K562 (cell line): Measurements from ENCODE around the gene NCF2. TPM values are rescaled to one million over a fixed set of nuclear protein-coding genes. Genes with fewer than 3 reads are reported as not detected.

ENCODE experiments used
- ATAC-seq: fragments of 200-7000 bp; cut with Tn5 transposase; 3 replicates; pipeline ENCODE4 v1.9.1; 2020; ENCODE audit warnings: moderate library complexity
- BruUV-seq: library from RNA; stranded (reverse); fragments of 400-500 nt; replicated peaks from 2 replicates; lab custom pipeline; 2021; lab: Mats Ljungman, UMichigan
- CTCF ChIA-PET: fragments of 300-600 bp; formaldehyde crosslinking; extraction: SDS; loops from one replicate; lab custom pipeline; 2021; ENCODE audit warnings: low intra/inter-chr PET ratio; lab: Yijun Ruan, JAX
- POLR2A ChIA-PET: fragments of 300-600, 350-650 bp; sonication (Branson Sonifier 250); formaldehyde crosslinking; extraction: SDS; loops from one replicate; lab custom pipeline; 2021; ENCODE audit warnings: antibody characterized with exemption, inconsistent platforms; lab: Yijun Ruan, JAX
- DNase-seq, 4 experiments: peaks; one replicate each; pipeline versions ENCODE4 v3.0.0 to v3.0.0-alpha.2; 2011 to 2018; ENCODE audit warnings: low spot score in 3 of 4, mixed read lengths in 3 of 4; ENCODE audit errors: extremely low read depth in 1 of 4
- FAIRE-seq: peaks from 2 replicates; lab custom pipeline; 2011; peaks lifted over from hg19 to GRCh38; lab: Jason Lieb, UNC
- H2AFZ ChIP-seq: 2 replicates; pipeline ENCODE4 v1.6.0; 2011; ENCODE audit warnings: low read depth, low read length, control low read depth, inconsistent platforms
- H3K27ac ChIP-seq: fragments of 200-600 bp; 3 replicates; pipeline ENCODE4 v1.8.0; 2011; ENCODE audit warnings: low read depth, mild to moderate bottlenecking, control low read depth, inconsistent platforms, low read length, moderate library complexity, mixed read lengths; ENCODE audit errors: extremely low read depth
- H3K27me3 ChIP-seq, 2 experiments: fragments of 300-600 bp in 1 of 2; 2 replicates in 1 of 2; 3 replicates in 1 of 2; pipeline versions ENCODE4 v1.6.0 to v1.8.0; 2011; ENCODE audit warnings: inconsistent platforms in 2 of 2, low read length in 2 of 2, mild to moderate bottlenecking in 1 of 2, mixed read lengths in 1 of 2, moderate library complexity in 1 of 2; ENCODE audit not compliant: control insufficient read depth in 2 of 2, insufficient read depth in 2 of 2
- H3K36me3 ChIP-seq: fragments of 300-600 bp; 3 replicates; pipeline ENCODE4 v1.8.0; 2011; ENCODE audit warnings: mild to moderate bottlenecking, low read length, inconsistent platforms; ENCODE audit not compliant: control insufficient read depth, insufficient read depth
- H3K4me1 ChIP-seq, 2 experiments: fragments of 200-600 bp in 1 of 2; replicated peaks in 1 of 2; 2 replicates in 1 of 2; 3 replicates in 1 of 2; pipeline versions ENCODE4 v1.5.1 to v1.8.0; 2011; ENCODE audit warnings: inconsistent platforms in 2 of 2, low read length in 2 of 2, mild to moderate bottlenecking in 1 of 2, mixed read lengths in 1 of 2, moderate library complexity in 1 of 2; ENCODE audit not compliant: control insufficient read depth in 2 of 2, insufficient read depth in 2 of 2
- H3K4me2 ChIP-seq: 2 replicates; pipeline ENCODE4 v1.6.1; 2011; ENCODE audit warnings: low read length, control low read depth, inconsistent platforms, mixed read lengths; ENCODE audit not compliant: insufficient read depth
- H3K4me3 ChIP-seq: fragments of 200-600 bp; sonication (generic), shearing (Covaris generic); 2 replicates; pipeline ENCODE4 v1.5.1; 2016; ENCODE audit warnings: control low read depth, inconsistent platforms
- H3K79me2 ChIP-seq: fragments of 200-600 bp; 3 replicates; pipeline ENCODE4 v1.8.0; 2011; ENCODE audit warnings: low read length, inconsistent platforms; ENCODE audit not compliant: control insufficient read depth, insufficient read depth
- H3K9ac ChIP-seq, 2 experiments: 2 replicates each; pipeline versions ENCODE4 v1.6.0 to v1.6.1; 2011; ENCODE audit warnings: low read depth in 2 of 2, low read length in 2 of 2, control low read depth in 1 of 2, inconsistent platforms in 1 of 2, mild to moderate bottlenecking in 1 of 2, mixed read lengths in 1 of 2; ENCODE audit not compliant: insufficient read depth in 1 of 2
- H3K9me1 ChIP-seq: one replicate; pipeline ENCODE4 v1.6.0; 2011; ENCODE audit warnings: inconsistent platforms, mild to moderate bottlenecking, low read length, moderate library complexity; ENCODE audit not compliant: control insufficient read depth, insufficient read depth
- H3K9me3 ChIP-seq: replicated peaks from 2 replicates; pipeline ENCODE4 v1.5.1; 2011; ENCODE audit warnings: low read depth, low read length, inconsistent platforms; ENCODE audit not compliant: control insufficient read depth, insufficient read depth
- H4K20me1 ChIP-seq: replicated peaks from 2 replicates; pipeline ENCODE4 v1.6.1; 2011; ENCODE audit warnings: low read length, inconsistent platforms, mixed read lengths; ENCODE audit not compliant: control insufficient read depth, insufficient read depth
- BRF2 ChIP-seq: IDR thresholded peaks from 3 replicates; pipeline ENCODE4 v1.6.1; 2011; ENCODE audit warnings: borderline replicate concordance, mild to moderate bottlenecking; ENCODE audit not compliant: insufficient read length, insufficient read depth
- ESRRB ChIP-seq: fragments of 250-450 bp; sonication (Bioruptor Pico); IDR thresholded peaks from 2 replicates; pipeline ENCODE4 v1.5.0; 2020; ENCODE audit warnings: mild to moderate bottlenecking, moderate library complexity, borderline replicate concordance
- HOXB6 ChIP-seq: fragments of 250-450 bp; sonication (Bioruptor Pico); IDR thresholded peaks from 2 replicates; pipeline ENCODE4 v1.5.1; 2022; ENCODE audit warnings: mild to moderate bottlenecking, borderline replicate concordance
- MYNN ChIP-seq, 2 experiments: sonication (generic); formaldehyde crosslinking in 1 of 2; IDR thresholded peaks; 2 replicates each; pipeline versions ENCODE4 v1.5.0 to v1.6.1; 2016 to 2020; ENCODE audit warnings: antibody characterized with exemption in 1 of 2, missing genetic modification reagents in 1 of 2
- SIX5 ChIP-seq, 2 experiments: IDR thresholded peaks; 2 replicates each; pipeline ENCODE4 v1.6.1; 2011; ENCODE audit warnings: low read length in 2 of 2, borderline replicate concordance in 1 of 2, low read depth in 1 of 2, mild to moderate bottlenecking in 1 of 2, moderate library complexity in 1 of 2; ENCODE audit not compliant: insufficient read depth in 1 of 2
- TCF7 ChIP-seq: sonication (generic); IDR thresholded peaks from 2 replicates; pipeline ENCODE4 v1.6.1; 2016; ENCODE audit warnings: antibody characterized with exemption, borderline replicate concordance
- ZBTB11 ChIP-seq, 3 experiments: fragments of 200-800 bp in 1 of 3; fragments of 250-450 bp in 1 of 3; fragments of 450-650 bp in 1 of 3; sonication (Bioruptor Pico) in 1 of 3; sonication (Bioruptor generic) in 1 of 3; formaldehyde crosslinking in 1 of 3; IDR thresholded peaks; 2 replicates each; pipeline versions ENCODE4 v1.6.1 to v1.8.0; 2016 to 2022; ENCODE audit warnings: mild to moderate bottlenecking in 2 of 3, missing genetic modification characterization in 2 of 3, missing compliant biosample characterization in 1 of 3, moderate library complexity in 1 of 3
- ZBTB12 ChIP-seq: fragments of 250-450 bp; sonication (Bioruptor Pico); IDR thresholded peaks from 2 replicates; pipeline ENCODE4 v1.4.0; 2020
- ZNF696 ChIP-seq: fragments of 250-450 bp; sonication (Bioruptor Pico); conservative IDR thresholded peaks from 2 replicates; pipeline ENCODE4 v1.4.0; 2020; ENCODE audit warnings: mild to moderate bottlenecking, moderate library complexity
- ZNF740 ChIP-seq, 3 experiments: fragments of 200-800 bp in 1 of 3; sonication (Bioruptor generic) in 1 of 3; sonication (generic) in 1 of 3; formaldehyde crosslinking in 1 of 3; IDR thresholded peaks; 2 replicates each; pipeline versions ENCODE4 v1.6.1 to v1.8.0; 2016 to 2022; ENCODE audit warnings: mild to moderate bottlenecking in 2 of 3, missing compliant biosample characterization in 2 of 3, missing genetic modification characterization in 2 of 3, missing genetic modification reagents in 1 of 3
- WGBS: fragments of 100-300 bp; shearing (Covaris generic); methylation state at CpG from one replicate; pipeline ENCODE4 v1.1.6; 2016; ENCODE audit warnings: low coverage, mixed read lengths; ENCODE audit not compliant: insufficient coverage; ENCODE audit errors: missing lambda C conversion rate; 5-methylcytosine and 5-hydroxymethylcytosine counted together
- in situ Hi-C: fragments of 300-500 bp; cut with MboI; formaldehyde crosslinking; loops from 4 replicates; pipeline ENCODE4 v1.15.0; 2018; ENCODE audit warnings: inconsistent platforms, mixed read lengths
- intact Hi-C: fragments of 100-400 bp; cut with micrococcal nuclease; formaldehyde crosslinking; loops from 2 replicates; pipeline ENCODE4 v1.14.2; 2022
- polyA plus RNA-seq, 8 experiments: library from polyadenylated mRNA; depleted of rRNA in 4 of 8; stranded (reverse) in 5 of 8; unstranded in 3 of 8; fragments of >200 nt; fragmentation: Nextera tagmentation in 2 of 8; fragmentation: Illumina TruSeq in 1 of 8; extraction: Ambion mirVana in 2 of 8; extraction: Trizol in 1 of 8; gene quantifications; 2 replicates each; pipeline versions ENCODE4 v1.2.1 to v1.2.3, GENCODE V29; 2011 to 2014; ENCODE audit warnings: inconsistent platforms in 1 of 8, missing spikeins in 1 of 8
- total RNA-seq, 7 experiments: library from RNA; depleted of rRNA in 6 of 7; stranded (reverse); fragments of >200 nt in 6 of 7; fragmentation: Illumina TruSeq in 2 of 7; extraction: Trizol in 2 of 7; gene quantifications; 2 replicates each; pipeline versions ENCODE4 v1.2.1 to v1.2.3, GENCODE V29; 2011 to 2021; ENCODE audit warnings: low replicate concordance in 1 of 7

Gene NCF2
- total and polyA plus RNA-seq, 9 of the 15 experiments (the other 6 are each of a cell fraction or from before 2014, with no cell fraction given), result 0.07 to 0.54 (median 0.16) TPM; not detected in 3

- no peak for TF ChIP-seq ZBTB11 (CRISPR knock-in tag; IDR thresholded peaks at IDR 0.05)
Observed at GRCh38 chr1:183609313-183609712, 19.1 kb upstream of the NCF2 start (continued).

DNA sequence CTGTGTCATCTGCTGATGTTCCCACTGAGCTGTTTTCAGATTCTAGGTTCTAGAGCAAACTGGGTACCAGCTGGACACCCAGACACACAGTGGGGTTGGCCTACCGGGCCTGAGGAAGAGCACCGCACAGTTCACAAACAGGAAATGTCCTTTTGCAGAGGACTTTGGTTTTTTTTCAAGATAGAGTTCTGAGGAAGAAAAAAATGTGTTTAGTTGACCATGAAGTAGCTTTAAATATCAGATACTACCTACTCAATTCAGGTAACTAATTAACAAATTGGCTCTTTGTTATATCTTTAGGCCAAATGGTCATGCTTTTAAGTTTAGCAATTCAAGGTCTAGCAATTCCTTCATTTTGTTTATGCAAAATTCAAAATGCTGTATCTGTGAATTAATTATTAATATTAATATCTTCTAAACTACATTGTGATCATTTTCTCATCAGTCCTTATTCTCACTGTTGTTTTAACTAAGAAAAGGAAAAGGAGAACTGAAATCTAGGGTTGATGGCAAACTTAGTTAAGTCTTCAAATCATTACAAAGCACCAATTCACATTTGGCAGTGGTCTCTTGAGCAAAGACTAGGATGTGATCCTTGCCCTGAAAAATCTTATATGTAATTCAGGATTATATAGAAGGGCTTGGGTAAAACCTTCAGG lies 17.2 kb upstream of the NCF2 start:
- Histone ChIP-seq H4K20me1 (no peaks in the 10 kb centered on the region), H3K79me2 (no peaks in the 10 kb centered on the region), H2AFZ (no peak overlapping the region), H3K4me1 (peaks cover 0 to 7% of the 10 kb centered on the region in 2 experiments; a peak in 2 of 5 replicates), H3K27me3 (peaks cover 11 to 28% of the 10 kb centered on the region in 2 experiments; a peak in 4 of 5 replicates), H3K9ac (no peak overlapping the region), H3K9me1 (no peaks in the 10 kb centered on the region), H3K4me2 (no peak overlapping the region), H3K27ac (no peak overlapping the region)
- ChIA-PET CTCF (no interaction called here), POLR2A (interaction anchor here (1.0 kb wide), 1 partner anchor 27 kb away, joined by 3 read pairs; no protein-coding TSS in a partner anchor)
- DNase-seq (no peak), ATAC-seq (no peak)
- intact Hi-C loops, result loop anchor here (5.0 kb wide), 1 partner anchor 135 kb away; the partner anchor contains the start of gene SMG7
- in situ Hi-C loops, result loop anchor here (25.0 kb wide), 1 partner anchor 645 kb away; the partner anchor contains the start of gene SHCBP1L
- BruUV-seq, result no TSS peak
- TF ChIP-seq ZNF740 (CRISPR knock-in tag; IDR thresholded peaks at IDR 0.05) (no peak), ZNF740 (tag; IDR thresholded peaks at IDR 0.05) (no peak), SIX5 (IDR thresholded peaks at IDR 0.05; ENCODE audit: borderline replicate concordance in 1 of 2, insufficient read depth in 1 of 2, low read depth in 1 of 2, low read length in 2 of 2) (no peak), ZNF696 (CRISPR knock-in tag) (no peak), HOXB6 (CRISPR knock-in tag) (no peak), BRF2 (no peak), TCF7 (no peak), MYNN (IDR thresholded peaks at IDR 0.05) (no peak), MYNN (CRISPR knock-in tag; IDR thresholded peaks at IDR 0.05) (no peak), ZBTB12 (CRISPR knock-in tag) (no peak), ESRRB (CRISPR knock-in tag) (no peak)
- TF ChIP-seq, all 486 proteins: peak for 0
- no peaks in the 10 kb centered on the region for H3K36me3 ChIP-seq
- no peaks in the 10 kb centered on the region for H3K9me3 ChIP-seq
- no peak overlapping the region for H3K4me3 ChIP-seq
- WGBS, result 6% methylated on average over 2 of the region's 2 CpGs
- FAIRE-seq, result no peak
